Measurements from ENCODE around the gene PTCD3.

The PTCD3 gene

GRCh38 chr2:86172610-86173009 is 66.6 kb downstream of the PTCD3 start:
- no peak overlapping the region for H3K4me3 ChIP-seq (ENCODE audit: low read depth, low read length)
- TF ChIP-seq CTCF (IDR thresholded peaks at IDR 0.05; ENCODE audit: low read depth, low read length, missing control alignments), result no peak

GRCh38 chr2:86174445-86174844 is 68.4 kb downstream of the PTCD3 start:
- in situ Hi-C loops (cut with HindIII; ENCODE audit: low sequenced_read_pairs), result no loop called here
- TF ChIP-seq CTCF (IDR thresholded peaks at IDR 0.05; ENCODE audit: low read depth, low read length, missing control alignments), result no peak
- DNase-seq (ENCODE audit: low read depth), result no peak
- no peak overlapping the region for H3K4me3 ChIP-seq (ENCODE audit: low read depth, low read length)

More at GRCh38 chr2:86172610-86173009, 66.6 kb downstream of the PTCD3 start:
- no peak for DNase-seq (ENCODE audit: low read depth)
- in situ Hi-C loops (cut with HindIII; ENCODE audit: low sequenced_read_pairs), result no loop called here

- in situ Hi-C loops (cut with HindIII; ENCODE audit: low sequenced_read_pairs), result no loop called here
- no peak for TF ChIP-seq CTCF (IDR thresholded peaks at IDR 0.05; ENCODE audit: low read depth, low read length, missing control alignments)
- DNase-seq (ENCODE audit: low read depth), result no peak
- no peak overlapping the region for H3K4me3 ChIP-seq (ENCODE audit: low read depth, low read length)
Measured at GRCh38 chr2:86175828-86176227, 69.8 kb downstream of the PTCD3 start.

GRCh38 chr2:86176597-86176996 is 70.6 kb downstream of the PTCD3 start:
- in situ Hi-C loops (cut with HindIII; ENCODE audit: low sequenced_read_pairs), result no loop called here
- DNase-seq (ENCODE audit: low read depth), result no peak
- no peak for TF ChIP-seq CTCF (IDR thresholded peaks at IDR 0.05; ENCODE audit: low read depth, low read length, missing control alignments)
- H3K4me3 ChIP-seq (ENCODE audit: low read depth, low read length), result no peak overlapping the region

- TF ChIP-seq CTCF (IDR thresholded peaks at IDR 0.05; ENCODE audit: low read depth, low read length, missing control alignments), result no peak
- in situ Hi-C loops (cut with HindIII; ENCODE audit: low sequenced_read_pairs), result no loop called here
- no peak overlapping the region for H3K4me3 ChIP-seq (ENCODE audit: low read depth, low read length)
- DNase-seq (ENCODE audit: low read depth), result no peak
Measured at GRCh38 chr2:86185517-86186212, 79.6 kb downstream of the PTCD3 start.

- no peak for DNase-seq (ENCODE audit: low read depth)
- in situ Hi-C loops (cut with HindIII; ENCODE audit: low sequenced_read_pairs), result no loop called here
- no peak overlapping the region for H3K4me3 ChIP-seq (ENCODE audit: low read depth, low read length)
- no peak for TF ChIP-seq CTCF (IDR thresholded peaks at IDR 0.05; ENCODE audit: low read depth, low read length, missing control alignments)
Measured at GRCh38 chr2:86186431-86186830, 80.4 kb downstream of the PTCD3 start.

All from astrocyte of the cerebellum (primary cell).